ENCODE measurements around the gene FGD2. TPM values are rescaled to one million over a fixed set of nuclear protein-coding genes. Genes with fewer than 3 reads are reported as not detected.

The FGD2 gene
- total RNA-seq, 1 experiment from 2014 or later, result 0.13 TPM

DNA sequence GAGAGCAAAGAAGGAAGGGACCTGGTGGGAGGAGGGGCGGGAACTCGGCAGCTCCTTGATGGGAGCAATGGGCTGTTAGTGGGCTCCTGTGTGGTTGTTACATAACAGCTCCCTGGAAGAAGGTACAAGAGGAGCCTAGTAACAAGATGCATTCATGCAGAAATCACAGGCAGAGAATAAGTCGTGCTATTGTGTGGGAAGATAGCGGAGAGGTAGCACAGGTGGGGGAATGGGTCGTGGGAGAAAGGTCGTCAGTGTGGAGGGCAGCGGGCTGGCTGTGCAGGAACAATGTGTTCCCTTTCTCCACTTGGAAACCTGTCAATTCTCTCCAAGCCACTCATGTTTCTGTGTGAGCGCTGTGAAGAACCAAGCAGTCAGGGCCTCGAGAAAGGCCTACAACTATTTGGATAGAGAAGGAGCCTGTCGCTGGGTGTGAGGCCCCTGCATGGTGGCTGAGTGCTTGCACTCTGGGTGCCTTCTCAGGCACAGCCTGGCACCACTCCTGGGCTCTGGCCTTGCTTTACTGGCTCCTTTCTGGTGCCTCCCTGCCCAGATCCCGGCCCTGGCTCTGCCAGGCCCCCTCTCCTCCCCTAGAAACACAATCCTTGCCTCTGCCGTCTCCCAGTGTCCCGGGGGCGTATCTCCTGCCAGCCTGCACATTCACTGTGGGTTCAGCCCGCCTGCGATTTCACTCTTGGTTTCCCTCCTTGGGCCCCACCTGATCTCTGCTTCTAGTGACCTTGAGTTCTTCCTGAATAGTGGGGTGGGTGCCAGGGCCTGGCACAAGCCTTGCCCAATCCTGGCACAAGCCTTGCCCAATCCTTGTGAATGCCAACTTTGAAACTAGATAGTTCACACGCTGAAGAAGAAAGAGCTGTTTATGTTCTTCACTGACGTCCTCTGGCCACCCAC is 7.4 kb upstream of the FGD2 start:
- Histone ChIP-seq H3K4ac (ENCODE audit: low read depth, low read length) (no peak overlapping the region), H2BK5ac (ENCODE audit: insufficient read length, low read length) (no peak overlapping the region), H2BK12ac (ENCODE audit: insufficient read length, low read depth, low read length) (no peak overlapping the region), H3K79me1 (ENCODE audit: insufficient read depth, low read depth, low read length, poor library complexity, severe bottlenecking) (no peaks in the 10 kb centered on the region), H3K14ac (ENCODE audit: insufficient read depth, low read length) (no peak overlapping the region), H2BK20ac (ENCODE audit: low read depth, low read length, poor library complexity, severe bottlenecking) (no peak overlapping the region), H3K9ac (ENCODE audit: extremely low read depth, insufficient read length, low read length) (no peak overlapping the region), H3K56ac (ENCODE audit: insufficient read length, low read depth, low read length) (no peak overlapping the region), H3K27me3 (ENCODE audit: insufficient read depth, low read length) (no peaks in the 10 kb centered on the region), H4K8ac (replicated peaks; ENCODE audit: insufficient read length, low read depth, low read length) (no peak overlapping the region), H4K5ac (ENCODE audit: insufficient read length, low read depth, low read length) (no peak overlapping the region), H3K18ac (ENCODE audit: insufficient read length, low read depth, low read length) (no peak overlapping the region), H3K4me2 (ENCODE audit: insufficient read depth, insufficient read length, low read length) (no peak overlapping the region), H3K27ac (ENCODE audit: insufficient read length, low read depth, low read length) (no peak overlapping the region), H2BK15ac (ENCODE audit: low read depth, low read length) (no peak overlapping the region), H3K9me3 (ENCODE audit: control insufficient read depth, low read depth, low read length) (no peaks in the 10 kb centered on the region), H3K23me2 (ENCODE audit: insufficient read length, low read depth, low read length, poor library complexity, severe bottlenecking) (no peaks in the 10 kb centered on the region), H4K91ac (ENCODE audit: insufficient read length, low read depth, low read length) (no peak overlapping the region), H3K4me1 (ENCODE audit: insufficient read depth, low read length) (no peaks in the 10 kb centered on the region; the same call in 1 of the 2 replicates), H3K79me2 (ENCODE audit: insufficient read depth, low read length) (no peaks in the 10 kb centered on the region), H3T11ph (ENCODE audit: low read length) (no peak overlapping the region), H2AFZ (ENCODE audit: low read length) (no peak overlapping the region), H3K23ac (ENCODE audit: insufficient read length, low read depth, low read length) (no peak overlapping the region), H4K20me1 (ENCODE audit: control insufficient read depth, insufficient read depth, insufficient read length) (no peaks in the 10 kb centered on the region), H2BK120ac (ENCODE audit: low read depth, low read length, poor library complexity, severe bottlenecking) (no peak overlapping the region), H2AK5ac (ENCODE audit: insufficient read length, low read length) (no peak overlapping the region)
- Mint-ChIP-seq H3K36me3 (ENCODE audit: insufficient read depth in 1 of 3, low read depth in 3 of 3) (no peaks in the 10 kb centered on the region), H3K4me3 (no peak overlapping the region), H3K9me3 (no peaks in the 10 kb centered on the region), H3K4me1 (peaks cover 8 to 29% of the 10 kb centered on the region in 2 experiments; a peak in 3 of 4 replicates), H3K27ac (no peak overlapping the region), H3K27me3 (ENCODE audit: low read depth) (peaks cover 6% of the 10 kb centered on the region)
- TF ChIP-seq CTCF (conservative IDR thresholded peaks at IDR 0.05), result no peak
- no peak for DNase-seq
- WGBS (ENCODE audit: extremely low coverage, insufficient read length, low lambda C conversion rate), result no CpG with 5 or more reads among the region's 18 CpGs
